ENCODE measurements around the gene RASGRP1. TPM values are rescaled to one million over a fixed set of nuclear protein-coding genes. Genes with fewer than 3 reads are reported as not detected.

The RASGRP1 gene
- polyA plus RNA-seq, 1 of the 3 experiments (the other 2 are of a cell fraction), result 0.03 TPM

DNA sequence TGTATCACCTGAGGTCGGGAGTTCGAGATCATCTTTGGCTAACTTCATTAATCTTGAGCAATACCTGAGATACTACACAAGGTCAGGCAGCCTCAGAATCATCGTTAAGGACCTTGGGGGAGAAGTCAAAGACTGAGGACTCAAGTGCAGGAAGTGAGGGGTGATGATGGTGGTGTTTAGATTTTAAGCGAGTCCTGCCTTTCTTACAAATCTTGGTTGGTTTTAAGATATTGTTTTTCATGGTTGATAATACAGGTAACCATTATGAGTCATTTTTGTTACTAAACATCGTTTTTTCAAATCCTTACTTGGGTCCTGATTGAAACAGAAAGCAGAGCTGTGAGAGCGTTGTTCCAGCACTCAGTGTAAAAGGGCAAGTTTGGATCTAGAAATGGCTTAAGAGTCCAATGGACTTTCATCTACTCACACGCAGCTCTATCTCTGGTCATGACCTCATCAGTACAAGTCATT lies 4.1 kb downstream of the RASGRP1 start:
- ChIA-PET CTCF (interaction anchor here (1.0 to 7.7 kb wide), 9 partner anchors 9 to 138 kb away, joined by 3 to 110 read pairs (median 4); no protein-coding TSS in a partner anchor), POLR2A (no interaction called here)
- TF ChIP-seq SMC3 (IDR thresholded peaks at IDR 0.05; ENCODE audit: low read depth, low read length), result no peak
- no peak for TF ChIP-seq TEAD4 (IDR thresholded peaks at IDR 0.05; ENCODE audit: borderline replicate concordance, insufficient read depth)
- TF ChIP-seq GABPA (IDR thresholded peaks at IDR 0.05; ENCODE audit: low read depth), result no peak
- Histone ChIP-seq H2AFZ (ENCODE audit: low read depth) (no peak overlapping the region), H3K79me2 (ENCODE audit: insufficient read depth) (no peaks in the 10 kb centered on the region), H3K27me3 (ENCODE audit: insufficient read depth) (peaks cover 6% of the 10 kb centered on the region; the same call in 1 of the 2 replicates), H3K9ac (no peak overlapping the region), H4K20me1 (ENCODE audit: insufficient read depth) (no peaks in the 10 kb centered on the region), H3K36me3 (replicated peaks in 1 of 2; ENCODE audit: control insufficient read depth in 1 of 2, insufficient read depth in 2 of 2, low read length in 1 of 2) (no peaks in the 10 kb centered on the region), H3K4me1 (ENCODE audit: control insufficient read depth in 1 of 2, insufficient read depth in 2 of 2, low read depth in 1 of 2, low read length in 1 of 2) (peaks cover 0 to 16% of the 10 kb centered on the region in 2 experiments; a peak in 1 of 4 replicates), H3K4me3 (ENCODE audit: low read depth in 2 of 2, low read length in 1 of 2) (no peak overlapping the region), H3K9me3 (no peaks in the 10 kb centered on the region), H3K9me2 (no peaks in the 10 kb centered on the region), H3F3A (replicated peaks; ENCODE audit: insufficient read depth) (no peaks in the 10 kb centered on the region), H3K27ac (ENCODE audit: low read depth in 2 of 2, low read length in 1 of 2) (no peak overlapping the region), H3K4me2 (no peak overlapping the region)
- 70% methylated on average over 7 of the region's 7 CpGs for WGBS (ENCODE audit: low lambda C conversion rate)
- DNase-seq, result no peak

DNA sequence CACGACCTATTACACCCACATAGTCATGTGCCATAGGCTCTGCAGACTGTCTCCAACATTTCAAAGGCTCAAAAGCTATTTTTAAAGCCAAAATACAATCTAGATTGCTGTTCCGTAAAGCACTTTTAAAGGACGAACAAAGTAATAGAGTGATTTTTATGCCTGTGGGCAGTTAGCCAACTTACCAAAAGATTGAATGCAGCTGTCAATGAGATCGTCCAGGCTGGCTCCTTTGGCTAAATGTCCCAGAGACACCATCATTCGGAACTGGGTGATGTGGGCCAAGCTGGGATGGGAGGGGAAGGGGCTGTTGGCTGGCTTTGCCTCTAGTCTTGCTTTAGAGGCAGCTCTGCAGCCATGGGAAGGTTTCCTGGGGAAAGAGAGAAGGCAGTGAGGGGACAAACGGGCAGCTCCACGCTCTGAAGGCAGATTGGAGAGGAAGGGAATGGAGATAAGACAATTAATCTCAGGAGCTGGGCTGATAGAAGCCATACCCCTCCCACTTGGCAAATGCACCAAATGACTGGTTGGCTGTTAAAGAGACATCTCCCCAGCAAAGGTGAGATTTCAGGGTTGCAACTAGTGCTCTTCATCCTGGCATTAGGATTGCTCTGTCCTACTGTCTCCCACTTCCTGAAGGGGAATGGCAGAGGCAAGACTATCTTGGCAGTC lies 4.8 kb downstream of the RASGRP1 start:
- H3K4me3 ChIP-seq (ENCODE audit: low read depth in 2 of 2, low read length in 1 of 2), result no peak overlapping the region
- no peak overlapping the region for H3K27ac ChIP-seq (ENCODE audit: low read depth in 2 of 2, low read length in 1 of 2)
- H3K36me3 ChIP-seq (replicated peaks in 1 of 2; ENCODE audit: control insufficient read depth in 1 of 2, insufficient read depth in 2 of 2, low read length in 1 of 2), result no peaks in the 10 kb centered on the region
- peak; percentile 56 for DNase-seq
- no peak overlapping the region for H3K9ac ChIP-seq
- 0 out of 2 replicates have a peak, but pooled peaks cover under 1% of the 10 kb centered on the region for H3K27me3 ChIP-seq (ENCODE audit: insufficient read depth)
- ChIA-PET POLR2A (no interaction called here), CTCF (interaction anchor here (1.0 to 7.7 kb wide), 9 partner anchors 86 to 139 kb away, joined by 3 to 110 read pairs (median 4); no protein-coding TSS in a partner anchor)
- no peaks in the 10 kb centered on the region for H3K9me3 ChIP-seq
- no peaks in the 10 kb centered on the region for H3K79me2 ChIP-seq (ENCODE audit: insufficient read depth)
- H3K4me1 ChIP-seq (ENCODE audit: control insufficient read depth in 1 of 2, insufficient read depth in 2 of 2, low read depth in 1 of 2, low read length in 1 of 2), result peaks cover 0 to 12% of the 10 kb centered on the region in 2 experiments; a peak in 1 of 4 replicates
- H3F3A ChIP-seq (replicated peaks; ENCODE audit: insufficient read depth), result no peaks in the 10 kb centered on the region
- no peak overlapping the region for H3K4me2 ChIP-seq
- WGBS (ENCODE audit: low lambda C conversion rate), result 25% methylated on average over 7 of the region's 7 CpGs
- TF ChIP-seq GABPA (IDR thresholded peaks at IDR 0.05; ENCODE audit: low read depth) (no peak), RAD21 (IDR thresholded peaks at IDR 0.05; ENCODE audit: low read length) (no peak), GATA2 (CRISPR knock-in tag; IDR thresholded peaks at IDR 0.05) (0 out of 2 replicates have a peak, but pooled peaks have one; percentile 31)
- H3K9me2 ChIP-seq, result no peaks in the 10 kb centered on the region
- H2AFZ ChIP-seq (ENCODE audit: low read depth), result no peak overlapping the region
- H4K20me1 ChIP-seq (ENCODE audit: insufficient read depth), result no peaks in the 10 kb centered on the region

DNA sequence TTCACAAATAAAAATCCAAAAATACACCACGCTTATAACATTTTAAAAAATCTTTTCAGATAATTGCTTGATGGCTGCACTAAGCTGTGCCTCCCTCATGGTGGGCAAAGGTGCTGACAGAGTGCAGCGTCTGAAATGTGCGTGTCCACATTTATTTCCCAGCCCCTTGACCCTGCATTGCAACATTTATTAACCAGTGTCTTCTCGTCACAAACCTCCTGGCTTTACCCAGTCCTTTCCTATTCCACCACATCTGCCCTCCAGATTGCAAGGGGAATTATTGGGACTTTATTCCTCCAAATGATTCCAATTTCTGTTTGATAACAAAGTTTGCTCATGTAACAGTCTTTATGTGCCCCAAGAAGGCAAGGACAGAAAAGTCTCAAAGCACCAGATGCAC lies 5.5 kb downstream of the RASGRP1 start:
- 75% methylated on average over 4 of the region's 4 CpGs for WGBS (ENCODE audit: low lambda C conversion rate)
- H3K4me3 ChIP-seq (ENCODE audit: low read depth in 2 of 2, low read length in 1 of 2), result no peak overlapping the region
- TF ChIP-seq, protein P1, sequence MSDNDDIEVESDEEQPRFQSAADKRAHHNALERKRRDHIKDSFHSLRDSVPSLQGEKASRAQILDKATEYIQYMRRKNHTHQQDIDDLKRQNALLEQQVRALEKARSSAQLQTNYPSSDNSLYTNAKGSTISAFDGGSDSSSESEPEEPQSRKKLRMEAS (IDR thresholded peaks at IDR 0.05; ENCODE audit: low read depth), result no peak
- no peak for TF ChIP-seq TAF1 (IDR thresholded peaks at IDR 0.05; ENCODE audit: borderline replicate concordance, low read depth, low read length)
- TF ChIP-seq, protein P2, sequence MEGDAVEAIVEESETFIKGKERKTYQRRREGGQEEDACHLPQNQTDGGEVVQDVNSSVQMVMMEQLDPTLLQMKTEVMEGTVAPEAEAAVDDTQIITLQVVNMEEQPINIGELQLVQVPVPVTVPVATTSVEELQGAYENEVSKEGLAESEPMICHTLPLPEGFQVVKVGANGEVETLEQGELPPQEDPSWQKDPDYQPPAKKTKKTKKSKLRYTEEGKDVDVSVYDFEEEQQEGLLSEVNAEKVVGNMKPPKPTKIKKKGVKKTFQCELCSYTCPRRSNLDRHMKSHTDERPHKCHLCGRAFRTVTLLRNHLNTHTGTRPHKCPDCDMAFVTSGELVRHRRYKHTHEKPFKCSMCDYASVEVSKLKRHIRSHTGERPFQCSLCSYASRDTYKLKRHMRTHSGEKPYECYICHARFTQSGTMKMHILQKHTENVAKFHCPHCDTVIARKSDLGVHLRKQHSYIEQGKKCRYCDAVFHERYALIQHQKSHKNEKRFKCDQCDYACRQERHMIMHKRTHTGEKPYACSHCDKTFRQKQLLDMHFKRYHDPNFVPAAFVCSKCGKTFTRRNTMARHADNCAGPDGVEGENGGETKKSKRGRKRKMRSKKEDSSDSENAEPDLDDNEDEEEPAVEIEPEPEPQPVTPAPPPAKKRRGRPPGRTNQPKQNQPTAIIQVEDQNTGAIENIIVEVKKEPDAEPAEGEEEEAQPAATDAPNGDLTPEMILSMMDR (IDR thresholded peaks at IDR 0.05), result no peak
- TF ChIP-seq FOXJ3 (CRISPR knock-in tag; IDR thresholded peaks at IDR 0.05), result no peak
- TF ChIP-seq, protein P3, sequence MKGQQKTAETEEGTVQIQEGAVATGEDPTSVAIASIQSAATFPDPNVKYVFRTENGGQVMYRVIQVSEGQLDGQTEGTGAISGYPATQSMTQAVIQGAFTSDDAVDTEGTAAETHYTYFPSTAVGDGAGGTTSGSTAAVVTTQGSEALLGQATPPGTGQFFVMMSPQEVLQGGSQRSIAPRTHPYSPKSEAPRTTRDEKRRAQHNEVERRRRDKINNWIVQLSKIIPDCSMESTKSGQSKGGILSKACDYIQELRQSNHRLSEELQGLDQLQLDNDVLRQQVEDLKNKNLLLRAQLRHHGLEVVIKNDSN (IDR thresholded peaks at IDR 0.05; ENCODE audit: borderline replicate concordance, low read depth), result no peak
- no peak for TF ChIP-seq FOSL2 (IDR thresholded peaks at IDR 0.05; ENCODE audit: borderline replicate concordance, low read depth)
- no peak for TF ChIP-seq TEAD4 (IDR thresholded peaks at IDR 0.05; ENCODE audit: borderline replicate concordance, insufficient read depth)
- TF ChIP-seq, protein P4, sequence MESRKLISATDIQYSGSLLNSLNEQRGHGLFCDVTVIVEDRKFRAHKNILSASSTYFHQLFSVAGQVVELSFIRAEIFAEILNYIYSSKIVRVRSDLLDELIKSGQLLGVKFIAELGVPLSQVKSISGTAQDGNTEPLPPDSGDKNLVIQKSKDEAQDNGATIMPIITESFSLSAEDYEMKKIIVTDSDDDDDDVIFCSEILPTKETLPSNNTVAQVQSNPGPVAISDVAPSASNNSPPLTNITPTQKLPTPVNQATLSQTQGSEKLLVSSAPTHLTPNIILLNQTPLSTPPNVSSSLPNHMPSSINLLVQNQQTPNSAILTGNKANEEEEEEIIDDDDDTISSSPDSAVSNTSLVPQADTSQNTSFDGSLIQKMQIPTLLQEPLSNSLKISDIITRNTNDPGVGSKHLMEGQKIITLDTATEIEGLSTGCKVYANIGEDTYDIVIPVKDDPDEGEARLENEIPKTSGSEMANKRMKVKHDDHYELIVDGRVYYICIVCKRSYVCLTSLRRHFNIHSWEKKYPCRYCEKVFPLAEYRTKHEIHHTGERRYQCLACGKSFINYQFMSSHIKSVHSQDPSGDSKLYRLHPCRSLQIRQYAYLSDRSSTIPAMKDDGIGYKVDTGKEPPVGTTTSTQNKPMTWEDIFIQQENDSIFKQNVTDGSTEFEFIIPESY (IDR thresholded peaks at IDR 0.05; ENCODE audit: borderline replicate concordance, low read depth), result no peak
- no peak for TF ChIP-seq FOXM1 (IDR thresholded peaks at IDR 0.05; ENCODE audit: low read depth)

More for the DNA sequence above, 5.5 kb downstream of the RASGRP1 start:
- Histone ChIP-seq H3K9ac (no peak overlapping the region), H3K27me3 (ENCODE audit: insufficient read depth) (no peaks in the 10 kb centered on the region), H3K4me2 (no peak overlapping the region), H4K20me1 (ENCODE audit: insufficient read depth) (no peaks in the 10 kb centered on the region), H3K4me1 (ENCODE audit: control insufficient read depth in 1 of 2, insufficient read depth in 2 of 2, low read depth in 1 of 2, low read length in 1 of 2) (peaks cover 0 to 11% of the 10 kb centered on the region in 2 experiments; a peak in 1 of 4 replicates), H3K27ac (ENCODE audit: low read depth in 2 of 2, low read length in 1 of 2) (no peak overlapping the region), H2AFZ (ENCODE audit: low read depth) (no peak overlapping the region), H3K9me3 (no peaks in the 10 kb centered on the region), H3K79me2 (ENCODE audit: insufficient read depth) (no peaks in the 10 kb centered on the region), H3K9me2 (no peaks in the 10 kb centered on the region), H3F3A (replicated peaks; ENCODE audit: insufficient read depth) (no peaks in the 10 kb centered on the region), H3K36me3 (replicated peaks in 1 of 2; ENCODE audit: control insufficient read depth in 1 of 2, insufficient read depth in 2 of 2, low read length in 1 of 2) (no peaks in the 10 kb centered on the region)
- CTCF ChIA-PET, result interaction anchor here (1.0 to 7.7 kb wide), 6 partner anchors 85 to 140 kb away, joined by 3 to 110 read pairs (median 4); no protein-coding TSS in a partner anchor
- POLR2A ChIA-PET, result no interaction called here
- DNase-seq, result peak; percentile 22

Data from SK-N-SH (cell line).